ENCODE results near the gene GPR4. TPM values are rescaled to one million over a fixed set of nuclear protein-coding genes. Genes with fewer than 3 reads are reported as not detected.
A peak's percentile ranks its signal among the peaks of the same experiment; 100 is the strongest.

GPR4 gene
- total RNA-seq, 1 experiment from 2014 or later: 0.23 TPM

DNA sequence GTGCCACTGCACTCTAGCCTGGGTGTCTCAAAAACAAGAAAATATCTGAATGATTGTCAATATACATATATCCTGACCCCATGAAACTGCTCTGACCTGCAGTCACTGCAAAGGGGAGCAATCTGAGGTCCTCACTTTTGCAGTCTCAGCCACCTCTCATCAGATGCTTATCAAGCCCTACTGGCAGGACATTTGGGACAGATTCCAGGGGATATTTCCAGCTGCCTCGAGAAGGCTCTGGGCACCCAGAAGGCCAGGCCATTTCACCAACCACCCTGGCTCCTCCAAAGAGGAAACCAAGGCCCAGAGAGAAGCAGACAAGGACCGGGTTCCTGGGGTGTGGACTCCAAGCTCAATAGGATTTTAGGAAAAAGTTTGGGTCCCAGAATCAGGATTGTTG, 34.9 kb upstream of the GPR4 start:
- DNase-seq (ENCODE audit: low read depth, low spot score) (no peak), ATAC-seq (no peak)
- no peak overlapping the region for H3K27ac ChIP-seq (ENCODE audit: low read length)
- no peaks in the 10 kb centered on the region for H3K9me3 ChIP-seq (ENCODE audit: control insufficient read depth, insufficient read depth, low read depth, low read length)
- CTCF ChIA-PET: no interaction called here
- no peak overlapping the region for H3K4me3 ChIP-seq (ENCODE audit: low read depth in 2 of 2, low read length in 2 of 2)
- in situ Hi-C loops (cut with HindIII; ENCODE audit: low pct_unique_long_range_greater_than_20kb, low sequenced_read_pairs) (no loop called here), intact Hi-C loops (cut with micrococcal nuclease; ENCODE audit: unreplicated experiment) (no loop called here)
- H3K36me3 ChIP-seq (ENCODE audit: control insufficient read depth, insufficient read depth, low read length): no peaks in the 10 kb centered on the region
- POLR2A ChIA-PET: no interaction called here
- BruUV-seq (replicated peaks): no TSS peak
- no peaks in the 10 kb centered on the region for H3K27me3 ChIP-seq (ENCODE audit: control insufficient read depth, insufficient read depth, low read length)
- H3K4me1 ChIP-seq (ENCODE audit: control insufficient read depth, insufficient read depth, low read length): peaks cover 15% of the 10 kb centered on the region
- TF ChIP-seq, protein P1, sequence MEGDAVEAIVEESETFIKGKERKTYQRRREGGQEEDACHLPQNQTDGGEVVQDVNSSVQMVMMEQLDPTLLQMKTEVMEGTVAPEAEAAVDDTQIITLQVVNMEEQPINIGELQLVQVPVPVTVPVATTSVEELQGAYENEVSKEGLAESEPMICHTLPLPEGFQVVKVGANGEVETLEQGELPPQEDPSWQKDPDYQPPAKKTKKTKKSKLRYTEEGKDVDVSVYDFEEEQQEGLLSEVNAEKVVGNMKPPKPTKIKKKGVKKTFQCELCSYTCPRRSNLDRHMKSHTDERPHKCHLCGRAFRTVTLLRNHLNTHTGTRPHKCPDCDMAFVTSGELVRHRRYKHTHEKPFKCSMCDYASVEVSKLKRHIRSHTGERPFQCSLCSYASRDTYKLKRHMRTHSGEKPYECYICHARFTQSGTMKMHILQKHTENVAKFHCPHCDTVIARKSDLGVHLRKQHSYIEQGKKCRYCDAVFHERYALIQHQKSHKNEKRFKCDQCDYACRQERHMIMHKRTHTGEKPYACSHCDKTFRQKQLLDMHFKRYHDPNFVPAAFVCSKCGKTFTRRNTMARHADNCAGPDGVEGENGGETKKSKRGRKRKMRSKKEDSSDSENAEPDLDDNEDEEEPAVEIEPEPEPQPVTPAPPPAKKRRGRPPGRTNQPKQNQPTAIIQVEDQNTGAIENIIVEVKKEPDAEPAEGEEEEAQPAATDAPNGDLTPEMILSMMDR (IDR thresholded peaks at IDR 0.05): no peak

DNA sequence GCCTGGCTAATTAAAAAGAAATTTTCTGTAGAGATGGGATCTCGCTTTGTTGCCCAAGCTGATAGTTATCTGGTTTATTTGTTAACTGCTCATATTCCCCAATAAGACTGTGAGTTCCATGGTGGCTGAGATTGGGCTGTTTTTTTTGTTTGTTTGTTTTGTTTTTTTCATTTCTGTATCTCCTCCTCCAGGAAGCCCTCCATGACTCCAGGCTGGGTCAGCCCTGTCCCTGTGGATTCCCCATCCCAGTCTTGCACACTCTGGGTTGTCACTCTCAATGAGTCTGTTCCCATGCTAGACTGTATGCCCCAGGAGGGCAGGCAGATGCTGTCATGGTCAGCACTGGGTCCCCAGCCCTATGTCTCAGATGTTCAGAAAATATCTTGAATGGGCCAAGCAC, 34.3 kb upstream of the GPR4 start:
- TF ChIP-seq, protein P2, sequence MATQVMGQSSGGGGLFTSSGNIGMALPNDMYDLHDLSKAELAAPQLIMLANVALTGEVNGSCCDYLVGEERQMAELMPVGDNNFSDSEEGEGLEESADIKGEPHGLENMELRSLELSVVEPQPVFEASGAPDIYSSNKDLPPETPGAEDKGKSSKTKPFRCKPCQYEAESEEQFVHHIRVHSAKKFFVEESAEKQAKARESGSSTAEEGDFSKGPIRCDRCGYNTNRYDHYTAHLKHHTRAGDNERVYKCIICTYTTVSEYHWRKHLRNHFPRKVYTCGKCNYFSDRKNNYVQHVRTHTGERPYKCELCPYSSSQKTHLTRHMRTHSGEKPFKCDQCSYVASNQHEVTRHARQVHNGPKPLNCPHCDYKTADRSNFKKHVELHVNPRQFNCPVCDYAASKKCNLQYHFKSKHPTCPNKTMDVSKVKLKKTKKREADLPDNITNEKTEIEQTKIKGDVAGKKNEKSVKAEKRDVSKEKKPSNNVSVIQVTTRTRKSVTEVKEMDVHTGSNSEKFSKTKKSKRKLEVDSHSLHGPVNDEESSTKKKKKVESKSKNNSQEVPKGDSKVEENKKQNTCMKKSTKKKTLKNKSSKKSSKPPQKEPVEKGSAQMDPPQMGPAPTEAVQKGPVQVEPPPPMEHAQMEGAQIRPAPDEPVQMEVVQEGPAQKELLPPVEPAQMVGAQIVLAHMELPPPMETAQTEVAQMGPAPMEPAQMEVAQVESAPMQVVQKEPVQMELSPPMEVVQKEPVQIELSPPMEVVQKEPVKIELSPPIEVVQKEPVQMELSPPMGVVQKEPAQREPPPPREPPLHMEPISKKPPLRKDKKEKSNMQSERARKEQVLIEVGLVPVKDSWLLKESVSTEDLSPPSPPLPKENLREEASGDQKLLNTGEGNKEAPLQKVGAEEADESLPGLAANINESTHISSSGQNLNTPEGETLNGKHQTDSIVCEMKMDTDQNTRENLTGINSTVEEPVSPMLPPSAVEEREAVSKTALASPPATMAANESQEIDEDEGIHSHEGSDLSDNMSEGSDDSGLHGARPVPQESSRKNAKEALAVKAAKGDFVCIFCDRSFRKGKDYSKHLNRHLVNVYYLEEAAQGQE (IDR thresholded peaks at IDR 0.05; ENCODE audit: insufficient read depth in 1 of 2, low read depth in 2 of 2, low read length in 1 of 2): no peak
- TF ChIP-seq, protein P1 (IDR thresholded peaks at IDR 0.05): no peak
- TF ChIP-seq TCF7L2 (IDR thresholded peaks at IDR 0.05; ENCODE audit: low read depth, low read length): no peak
- no peak for ATAC-seq
- Histone ChIP-seq H3K4me3 (ENCODE audit: low read depth in 2 of 2, low read length in 2 of 2) (no peak overlapping the region), H3K36me3 (ENCODE audit: control insufficient read depth, insufficient read depth, low read length) (no peaks in the 10 kb centered on the region), H3K27me3 (ENCODE audit: control insufficient read depth, insufficient read depth, low read length) (no peaks in the 10 kb centered on the region), H3K27ac (ENCODE audit: low read length) (no peak overlapping the region), H3K4me1 (ENCODE audit: control insufficient read depth, insufficient read depth, low read length) (peaks cover 15% of the 10 kb centered on the region), H3K9me3 (ENCODE audit: control insufficient read depth, insufficient read depth, low read depth, low read length) (no peaks in the 10 kb centered on the region)
- intact Hi-C loops (cut with micrococcal nuclease; ENCODE audit: unreplicated experiment) (no loop called here), in situ Hi-C loops (cut with HindIII; ENCODE audit: low pct_unique_long_range_greater_than_20kb, low sequenced_read_pairs) (no loop called here)
- BruUV-seq (replicated peaks): no TSS peak
- CTCF ChIA-PET: no interaction called here
- no peak for DNase-seq (ENCODE audit: low read depth, low spot score)
- POLR2A ChIA-PET: no interaction called here

DNA sequence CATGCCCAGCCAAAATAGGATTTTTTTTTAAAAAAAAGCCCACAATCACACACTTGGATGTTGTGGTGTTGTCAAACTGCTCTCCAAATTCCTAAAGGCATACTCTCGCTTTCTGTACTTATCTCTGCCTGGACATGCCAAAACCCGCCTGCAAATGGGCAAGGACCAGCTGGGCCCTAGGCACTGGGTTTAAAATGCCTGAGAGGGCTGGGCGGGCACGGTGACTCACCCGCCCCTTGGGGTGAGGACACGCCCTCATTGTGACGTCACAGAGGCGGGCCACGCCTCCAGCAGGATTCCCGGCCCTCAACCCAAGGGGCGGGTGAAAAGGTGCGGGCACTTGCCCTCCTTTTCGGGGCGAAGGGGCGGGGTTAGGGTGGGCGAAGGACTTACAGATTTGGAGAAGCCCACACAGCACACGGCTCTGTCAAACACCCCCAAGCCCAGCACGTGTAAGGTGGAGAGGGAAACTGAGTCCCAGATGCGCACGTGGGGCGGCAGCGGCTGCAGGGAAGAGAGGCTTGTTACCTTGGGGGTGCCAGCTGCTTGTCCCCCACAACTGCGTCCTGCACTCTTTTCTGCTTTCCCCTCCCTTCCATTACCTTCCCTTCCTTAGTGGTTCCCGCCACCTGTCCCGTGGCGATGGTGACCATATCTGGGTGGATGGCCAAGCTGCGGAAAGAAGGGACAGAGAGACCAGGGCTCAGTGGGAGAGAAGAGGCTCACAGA, 30.6 kb upstream of the GPR4 start:
- Histone ChIP-seq H3K4me3 (ENCODE audit: low read depth in 2 of 2, low read length in 2 of 2) (no peak overlapping the region), H3K9me3 (ENCODE audit: control insufficient read depth, insufficient read depth, low read depth, low read length) (no peaks in the 10 kb centered on the region), H3K36me3 (ENCODE audit: control insufficient read depth, insufficient read depth, low read length) (no peaks in the 10 kb centered on the region; the same call in 1 of the 2 replicates), H3K27ac (ENCODE audit: low read length) (no peak overlapping the region), H3K27me3 (ENCODE audit: control insufficient read depth, insufficient read depth, low read length) (no peaks in the 10 kb centered on the region), H3K4me1 (ENCODE audit: control insufficient read depth, insufficient read depth, low read length) (peaks cover 9% of the 10 kb centered on the region)
- DNase-seq (ENCODE audit: low read depth, low spot score): no peak
- intact Hi-C loops (cut with micrococcal nuclease; ENCODE audit: unreplicated experiment) (no loop called here), in situ Hi-C loops (cut with HindIII; ENCODE audit: low pct_unique_long_range_greater_than_20kb, low sequenced_read_pairs) (no loop called here)
- POLR2A ChIA-PET: interaction anchor here (0.7 kb wide), 1 partner anchor 48 kb away, joined by 4 read pairs; no protein-coding TSS in a partner anchor
- peak; percentile 84 for ATAC-seq
- BruUV-seq (replicated peaks): no TSS peak
- CTCF ChIA-PET: no interaction called here
- no peak for TF ChIP-seq TCF7L2 (IDR thresholded peaks at IDR 0.05; ENCODE audit: low read depth, low read length)
- no peak for TF ChIP-seq POLR2AphosphoS5 (IDR thresholded peaks at IDR 0.05; ENCODE audit: low read depth, low read length)
- TF ChIP-seq, protein P1 (IDR thresholded peaks at IDR 0.05): no peak
- no peak for TF ChIP-seq SIN3A (IDR thresholded peaks at IDR 0.05; ENCODE audit: borderline replicate concordance, insufficient read depth, low read depth, low read length)
- TF ChIP-seq, protein P2 (IDR thresholded peaks at IDR 0.05; ENCODE audit: insufficient read depth in 1 of 2, low read depth in 2 of 2, low read length in 1 of 2): no peak
